ENCODE results near the gene LRGUK. TPM values are rescaled to one million over a fixed set of nuclear protein-coding genes. Genes with fewer than 3 reads are reported as not detected.

Gene LRGUK
- total RNA-seq, 1 experiment from 2014 or later: 1.5 TPM

DNA sequence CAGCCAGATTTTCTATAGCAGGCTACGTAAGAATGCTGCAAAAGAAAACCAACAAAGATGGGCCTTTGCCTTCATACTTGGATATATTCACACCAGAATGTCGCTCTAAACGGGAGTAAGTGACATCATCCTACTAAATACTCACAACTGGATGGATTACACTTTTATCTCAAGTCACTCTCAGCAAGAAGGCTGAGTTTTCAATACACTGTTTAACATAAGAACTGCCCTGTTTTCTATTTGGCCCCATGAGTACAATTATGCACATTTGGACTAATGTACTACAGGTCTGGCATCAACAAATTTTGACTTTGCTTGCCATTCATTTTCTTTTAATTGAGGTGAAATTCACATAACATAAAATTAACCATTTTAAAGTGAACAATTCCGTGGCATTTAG, 181.4 kb downstream of the LRGUK start:
- Histone ChIP-seq H3K23me2 (ENCODE audit: insufficient read length, low read depth, low read length, poor library complexity, severe bottlenecking) (no peaks in the 10 kb centered on the region), H3K23ac (ENCODE audit: insufficient read length, low read depth, low read length) (no peak overlapping the region), H3K9ac (ENCODE audit: extremely low read depth, insufficient read length, low read length) (no peak overlapping the region), H3K27ac (ENCODE audit: insufficient read length, low read depth, low read length) (no peak overlapping the region), H3K56ac (ENCODE audit: insufficient read length, low read depth, low read length) (no peak overlapping the region), H3K27me3 (ENCODE audit: insufficient read depth, low read length) (no peaks in the 10 kb centered on the region), H2BK5ac (ENCODE audit: insufficient read length, low read length) (no peak overlapping the region), H4K8ac (replicated peaks; ENCODE audit: insufficient read length, low read depth, low read length) (no peak overlapping the region), H3K79me1 (ENCODE audit: insufficient read depth, low read depth, low read length, poor library complexity, severe bottlenecking) (no peaks in the 10 kb centered on the region), H4K5ac (ENCODE audit: insufficient read length, low read depth, low read length) (no peak overlapping the region), H3K4me2 (ENCODE audit: insufficient read depth, insufficient read length, low read length) (no peak overlapping the region), H3K4me1 (ENCODE audit: insufficient read depth, low read length) (no peaks in the 10 kb centered on the region), H2AK5ac (ENCODE audit: insufficient read length, low read length) (no peak overlapping the region), H2AFZ (ENCODE audit: low read length) (no peak overlapping the region), H3K9me3 (ENCODE audit: control insufficient read depth, low read depth, low read length) (no peaks in the 10 kb centered on the region), H3K79me2 (ENCODE audit: insufficient read depth, low read length) (no peaks in the 10 kb centered on the region), H3K4ac (ENCODE audit: low read depth, low read length) (no peak overlapping the region), H2BK20ac (ENCODE audit: low read depth, low read length, poor library complexity, severe bottlenecking) (no peak overlapping the region), H3K14ac (ENCODE audit: insufficient read depth, low read length) (no peak overlapping the region), H2BK15ac (ENCODE audit: low read depth, low read length) (no peak overlapping the region), H4K91ac (ENCODE audit: insufficient read length, low read depth, low read length) (no peak overlapping the region), H3K18ac (ENCODE audit: insufficient read length, low read depth, low read length) (no peak overlapping the region), H4K20me1 (ENCODE audit: control insufficient read depth, insufficient read depth, insufficient read length) (no peaks in the 10 kb centered on the region), H3T11ph (ENCODE audit: low read length) (no peak overlapping the region), H2BK12ac (ENCODE audit: insufficient read length, low read depth, low read length) (no peak overlapping the region), H2BK120ac (ENCODE audit: low read depth, low read length, poor library complexity, severe bottlenecking) (no peak overlapping the region)
- no CpG with 5 or more reads among the region's 4 CpGs for WGBS (ENCODE audit: extremely low coverage, insufficient read length, low lambda C conversion rate)
- Mint-ChIP-seq H3K36me3 (ENCODE audit: insufficient read depth in 1 of 3, low read depth in 3 of 3) (peaks cover 11 to 35% (median 34%) of the 10 kb centered on the region in 3 experiments; a peak in 6 of 7 replicates), H3K4me3 (no peak overlapping the region), H3K9me3 (no peaks in the 10 kb centered on the region), H3K4me1 (no peaks in the 10 kb centered on the region), H3K27me3 (ENCODE audit: low read depth) (no peaks in the 10 kb centered on the region), H3K27ac (no peak overlapping the region)
- TF ChIP-seq, protein P1, sequence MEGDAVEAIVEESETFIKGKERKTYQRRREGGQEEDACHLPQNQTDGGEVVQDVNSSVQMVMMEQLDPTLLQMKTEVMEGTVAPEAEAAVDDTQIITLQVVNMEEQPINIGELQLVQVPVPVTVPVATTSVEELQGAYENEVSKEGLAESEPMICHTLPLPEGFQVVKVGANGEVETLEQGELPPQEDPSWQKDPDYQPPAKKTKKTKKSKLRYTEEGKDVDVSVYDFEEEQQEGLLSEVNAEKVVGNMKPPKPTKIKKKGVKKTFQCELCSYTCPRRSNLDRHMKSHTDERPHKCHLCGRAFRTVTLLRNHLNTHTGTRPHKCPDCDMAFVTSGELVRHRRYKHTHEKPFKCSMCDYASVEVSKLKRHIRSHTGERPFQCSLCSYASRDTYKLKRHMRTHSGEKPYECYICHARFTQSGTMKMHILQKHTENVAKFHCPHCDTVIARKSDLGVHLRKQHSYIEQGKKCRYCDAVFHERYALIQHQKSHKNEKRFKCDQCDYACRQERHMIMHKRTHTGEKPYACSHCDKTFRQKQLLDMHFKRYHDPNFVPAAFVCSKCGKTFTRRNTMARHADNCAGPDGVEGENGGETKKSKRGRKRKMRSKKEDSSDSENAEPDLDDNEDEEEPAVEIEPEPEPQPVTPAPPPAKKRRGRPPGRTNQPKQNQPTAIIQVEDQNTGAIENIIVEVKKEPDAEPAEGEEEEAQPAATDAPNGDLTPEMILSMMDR (conservative IDR thresholded peaks at IDR 0.05): no peak
- DNase-seq: no peak
